GM12878 (cell line): ENCODE results near the gene RABEP2. TPM values are rescaled to one million over a fixed set of nuclear protein-coding genes. Genes with fewer than 3 reads are reported as not detected.

ENCODE experiments used
- ATAC-seq: fragments of 200-7000 bp; cut with Tn5 transposase; 3 replicates; pipeline ENCODE4 v1.9.1; 2020; ENCODE audit warnings: mild to moderate bottlenecking, moderate library complexity
- BruUV-seq: library from RNA; stranded (reverse); fragments of 400-500 nt; replicated peaks from 2 replicates; lab custom pipeline; 2021; lab: Mats Ljungman, UMichigan
- CTCF ChIA-PET: fragments of 300-600 bp; sonication (Branson Sonifier 250); formaldehyde crosslinking; extraction: SDS; loops from one replicate; lab custom pipeline; 2021; ENCODE audit warnings: inconsistent platforms; lab: Yijun Ruan, JAX
- POLR2A ChIA-PET: fragments of 350-600 bp; formaldehyde crosslinking; extraction: SDS; loops from one replicate; lab custom pipeline; 2021; ENCODE audit warnings: inconsistent platforms; lab: Charles Lee
- RAD21 ChIA-PET: fragments of 300-600 bp; sonication (Branson Sonifier 250); formaldehyde crosslinking; loops from one replicate; lab custom pipeline; 2023; ENCODE audit warnings: antibody characterized with exemption; ENCODE audit not compliant: unreplicated experiment; lab: Charles Lee
- SMC1A ChIA-PET: fragments of 300-600 bp; sonication (Branson Sonifier 250); formaldehyde crosslinking; loops from one replicate; lab custom pipeline; 2023; ENCODE audit not compliant: unreplicated experiment, uncharacterized antibody; lab: Charles Lee
- DNase-seq: peaks from one replicate; pipeline ENCODE4 v3.0.0-alpha.2; 2011; ENCODE audit warnings: low read depth, low spot score
- FAIRE-seq: peaks from 3 replicates; lab custom pipeline; 2011; peaks lifted over from hg19 to GRCh38; lab: Jason Lieb, UNC
- H2AFZ ChIP-seq: 2 replicates; pipeline ENCODE4 v1.6.0; 2011; ENCODE audit warnings: low read depth, low read length, control low read depth; ENCODE audit not compliant: control insufficient read depth
- H3K27ac ChIP-seq: 2 replicates; pipeline ENCODE4 v1.5.1; 2011; ENCODE audit warnings: control low read depth; ENCODE audit not compliant: control insufficient read depth, insufficient read depth
- H3K27me3 ChIP-seq, 2 experiments: replicated peaks in 1 of 2; 2 replicates each; pipeline versions ENCODE4 v1.6.0 to v1.6.1; 2011; ENCODE audit warnings: low read length in 1 of 2; ENCODE audit not compliant: control insufficient read depth in 2 of 2, insufficient read depth in 2 of 2
- H3K36me3 ChIP-seq, 2 experiments: 2 replicates each; pipeline ENCODE4 v1.5.1; 2011; ENCODE audit warnings: low read length in 1 of 2; ENCODE audit not compliant: control insufficient read depth in 2 of 2, insufficient read depth in 2 of 2
- H3K4me1 ChIP-seq: 2 replicates; pipeline ENCODE4 v1.6.1; 2011; ENCODE audit warnings: mild to moderate bottlenecking, low read length, moderate library complexity, mixed read lengths; ENCODE audit not compliant: control insufficient read depth, insufficient read depth
- H3K4me2 ChIP-seq: 2 replicates; pipeline ENCODE4 v1.6.0; 2011; ENCODE audit warnings: control low read depth; ENCODE audit not compliant: control insufficient read depth, insufficient read depth
- H3K4me3 ChIP-seq: fragments of 200-600 bp; sonication (generic); 2 replicates; pipeline ENCODE4 v1.5.1; 2016
- H3K79me2 ChIP-seq: 2 replicates; pipeline ENCODE4 v1.6.0; 2011; ENCODE audit warnings: low read length; ENCODE audit not compliant: control insufficient read depth, insufficient read depth
- H3K9ac ChIP-seq: 2 replicates; pipeline ENCODE4 v1.8.0; 2011; ENCODE audit warnings: low read length, control low read depth, mixed read lengths; ENCODE audit not compliant: control insufficient read depth, insufficient read depth
- H3K9me3 ChIP-seq: replicated peaks from 3 replicates; pipeline ENCODE4 v1.5.1; 2011; ENCODE audit warnings: mild to moderate bottlenecking, low read length; ENCODE audit not compliant: control insufficient read depth, insufficient read depth
- H4K20me1 ChIP-seq: 2 replicates; pipeline ENCODE4 v1.6.0; 2011; ENCODE audit not compliant: control insufficient read depth, insufficient read depth
- BCL11A ChIP-seq: IDR thresholded peaks from 2 replicates; pipeline ENCODE4 v1.6.1; 2011; ENCODE audit warnings: low read depth, low read length
- GABPA ChIP-seq: IDR thresholded peaks from 2 replicates; pipeline ENCODE4 v1.6.1; 2014; ENCODE audit warnings: antibody characterized with exemption, low read depth, mild to moderate bottlenecking, inconsistent platforms
- IRF4 ChIP-seq: IDR thresholded peaks from 2 replicates; pipeline ENCODE4 v1.6.1; 2011; ENCODE audit warnings: low read depth, low read length
- KDM1A ChIP-seq: fragments of 200-600 bp; sonication (generic); IDR thresholded peaks from 2 replicates; pipeline ENCODE4 v1.6.1; 2016; ENCODE audit warnings: borderline replicate concordance
- KLF5 ChIP-seq: fragments of 450-650 bp; IDR thresholded peaks from 2 replicates; pipeline ENCODE4 v1.6.1; 2014; ENCODE audit warnings: mild to moderate bottlenecking; ENCODE audit not compliant: partially characterized antibody
- MXI1 ChIP-seq: fragments of 150-350 bp; IDR thresholded peaks from 2 replicates; pipeline ENCODE4 v1.6.1; 2011; ENCODE audit warnings: low read depth, mild to moderate bottlenecking, inconsistent platforms, low read length, improper control_type of control experiment
- NBN ChIP-seq: fragments of 450-650 bp; IDR thresholded peaks from 2 replicates; pipeline ENCODE4 v1.6.1; 2016
- NKRF ChIP-seq: fragments of 450-650 bp; conservative IDR thresholded peaks from 2 replicates; pipeline ENCODE4 v1.6.1; 2017; ENCODE audit warnings: mild to moderate bottlenecking, moderate library complexity
- NR2C1 ChIP-seq: fragments of 450-650 bp; IDR thresholded peaks from 2 replicates; pipeline ENCODE4 v1.6.1; 2017; ENCODE audit warnings: antibody characterized with exemption, mild to moderate bottlenecking, moderate library complexity
- PAX8 ChIP-seq: fragments of 450-650 bp; IDR thresholded peaks from 2 replicates; pipeline ENCODE4 v1.6.1; 2017; ENCODE audit warnings: mild to moderate bottlenecking, moderate library complexity
- SMAD5 ChIP-seq: IDR thresholded peaks from 2 replicates; pipeline ENCODE4 v1.6.1; 2016; ENCODE audit warnings: antibody characterized with exemption, low read depth
- SREBF2 ChIP-seq: IDR thresholded peaks from 2 replicates; pipeline ENCODE4 v1.6.1; 2012; ENCODE audit warnings: mild to moderate bottlenecking, low read length
- ZBED1 ChIP-seq: IDR thresholded peaks from 2 replicates; pipeline ENCODE4 v1.6.1; 2016; ENCODE audit warnings: borderline replicate concordance
- WGBS: methylation state at CpG from one replicate; pipeline ENCODE4 v1.1.6; 2016; ENCODE audit warnings: low lambda C conversion rate; ENCODE audit not compliant: insufficient replicate concordance, insufficient coverage; ENCODE audit errors: missing lambda C conversion rate; 5-methylcytosine and 5-hydroxymethylcytosine counted together
- in situ Hi-C: fragments of 300-500 bp; cut with MboI; formaldehyde crosslinking; loops from 9 replicates; pipeline ENCODE4 v1.14.3; 2018; ENCODE audit warnings: mixed read lengths
- intact Hi-C: fragments of 100-400 bp; cut with micrococcal nuclease; formaldehyde crosslinking; loops from one replicate; pipeline ENCODE4 v1.14.2; 2022; ENCODE audit not compliant: unreplicated experiment
- polyA plus RNA-seq, 11 experiments: library from polyadenylated mRNA; depleted of rRNA in 4 of 11; unstranded in 6 of 11; stranded (reverse) in 5 of 11; fragments of >200 nt; fragmentation: Nextera tagmentation in 4 of 11; fragmentation: Illumina TruSeq in 1 of 11; extraction: Ambion mirVana in 4 of 11; extraction: Trizol in 1 of 11; gene quantifications; 1 replicate in 1 of 11; 2 replicates in 10 of 11; pipeline versions ENCODE4 v1.2.1 to v1.2.3, GENCODE V29; 2011 to 2016; ENCODE audit warnings: inconsistent platforms in 2 of 11, missing spikeins in 2 of 11, low read depth in 1 of 11
- total RNA-seq, 4 experiments: library from RNA; depleted of rRNA in 3 of 4; stranded (reverse); fragments of >200 nt in 3 of 4; fragmentation: Illumina TruSeq in 1 of 4; extraction: Trizol in 1 of 4; gene quantifications; 2 replicates each; pipeline versions ENCODE4 v1.2.1 to v1.2.3, GENCODE V29; 2013 to 2021
- TF ChIP-seq, protein P1 (sequence below): fragments of 150-350 bp; IDR thresholded peaks from 2 replicates; pipeline ENCODE4 v1.6.1; 2014; ENCODE audit warnings: mild to moderate bottlenecking, low read depth, low read length

The RABEP2 gene
- total and polyA plus RNA-seq, 10 of the 15 experiments (the other 5 are each of a cell fraction or from before 2014, with no cell fraction given) = 0.47 to 33.2 (median 18.6) TPM

DNA sequence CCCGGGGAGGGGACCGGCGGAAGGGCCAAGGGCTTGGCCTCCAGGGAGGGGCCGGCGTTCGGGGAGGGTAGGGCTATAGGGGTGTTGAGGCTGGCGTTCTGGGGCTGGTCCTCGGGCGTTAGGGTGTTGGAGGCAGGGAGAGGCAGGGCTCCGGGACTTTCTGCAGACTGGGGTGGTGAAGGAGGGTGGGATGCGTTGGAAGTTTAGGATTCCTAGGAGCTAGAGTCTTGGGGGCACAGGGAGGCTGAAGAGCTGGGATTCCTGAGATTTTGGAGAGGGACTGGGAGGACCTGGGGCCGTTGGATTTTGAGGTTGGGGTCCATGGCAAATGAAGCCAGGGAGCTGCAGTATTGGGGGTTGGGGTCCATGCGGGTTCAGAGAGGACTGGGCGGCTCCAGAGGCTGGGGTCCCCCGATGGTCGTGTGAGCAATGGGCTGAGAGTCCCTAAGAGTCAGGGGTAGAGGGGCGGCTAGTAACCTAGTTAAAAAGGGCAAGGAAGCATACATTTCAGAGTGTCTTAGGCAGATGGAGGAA, 26.4 kb upstream of the RABEP2 start:
- Histone ChIP-seq H3K9ac (peak overlapping the region; percentile 95), H2AFZ (peak overlapping the region; percentile 79), H3K4me3 (peak overlapping the region; percentile 99), H4K20me1 (no peaks in the 10 kb centered on the region), H3K79me2 (peaks cover 27% of the 10 kb centered on the region), H3K36me3 (peaks cover 11 to 16% of the 10 kb centered on the region in 2 experiments), H3K4me1 (0 out of 2 replicates have a peak, but pooled peaks cover 3% of the 10 kb centered on the region), H3K9me3 (no peaks in the 10 kb centered on the region), H3K27ac (peak overlapping the region; percentile 86), H3K4me2 (peak overlapping the region; percentile 58), H3K27me3 (no peaks in the 10 kb centered on the region)
- ChIA-PET SMC1A (interaction anchor here (1.4 to 2.5 kb wide), 3 partner anchors 22 to 28 kb away, joined by 6 read pairs; no protein-coding TSS in a partner anchor), CTCF (interaction anchor here (1.8 kb wide), 1 partner anchor 87 kb away, joined by 5 read pairs; no protein-coding TSS in a partner anchor), RAD21 (interaction anchor here (1.2 to 1.6 kb wide), 2 partner anchors 26 to 80 kb away, joined by 3 to 6 read pairs; partner anchors contain the start of gene RABEP2), POLR2A (interaction anchor here (0.6 to 2.1 kb wide), 5 partner anchors 11 to 1030 kb away, joined by 3 to 14 read pairs (median 3); partner anchors contain the start of genes CD19 and RABEP2)
- 1% methylated on average over 17 of the region's 17 CpGs for WGBS
- BruUV-seq = no TSS peak
- peak; percentile 38 for FAIRE-seq
- intact Hi-C loops = no loop called here
- ATAC-seq = peak; percentile 67
- TF ChIP-seq, protein P1, sequence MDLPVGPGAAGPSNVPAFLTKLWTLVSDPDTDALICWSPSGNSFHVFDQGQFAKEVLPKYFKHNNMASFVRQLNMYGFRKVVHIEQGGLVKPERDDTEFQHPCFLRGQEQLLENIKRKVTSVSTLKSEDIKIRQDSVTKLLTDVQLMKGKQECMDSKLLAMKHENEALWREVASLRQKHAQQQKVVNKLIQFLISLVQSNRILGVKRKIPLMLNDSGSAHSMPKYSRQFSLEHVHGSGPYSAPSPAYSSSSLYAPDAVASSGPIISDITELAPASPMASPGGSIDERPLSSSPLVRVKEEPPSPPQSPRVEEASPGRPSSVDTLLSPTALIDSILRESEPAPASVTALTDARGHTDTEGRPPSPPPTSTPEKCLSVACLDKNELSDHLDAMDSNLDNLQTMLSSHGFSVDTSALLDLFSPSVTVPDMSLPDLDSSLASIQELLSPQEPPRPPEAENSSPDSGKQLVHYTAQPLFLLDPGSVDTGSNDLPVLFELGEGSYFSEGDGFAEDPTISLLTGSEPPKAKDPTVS = no peak
- TF ChIP-seq ZBED1 = no peak
- TF ChIP-seq NKRF = no peak
- no peak for TF ChIP-seq BCL11A
- TF ChIP-seq KDM1A = no peak
- TF ChIP-seq PAX8 = no peak
- TF ChIP-seq GABPA = no peak
- no peak for TF ChIP-seq IRF4
- TF ChIP-seq SMAD5 = no peak
- no peak for TF ChIP-seq SREBF2
- no peak for TF ChIP-seq MXI1
- TF ChIP-seq NBN = no peak
- no peak for TF ChIP-seq NR2C1
- TF ChIP-seq KLF5 = no peak
- no peak for DNase-seq
- in situ Hi-C loops = no loop called here
